KMS-11 (cell line): Measurements from ENCODE around the gene EPB42.
"Not testable (repeated sequence)": the region's sequence is repeated elsewhere in the genome, so short reads cannot be mapped to it uniquely, and the experiment has no call there.

Experiments
- H2AFZ ChIP-seq: fragments of 200-600 bp; sonication (generic); 2 replicates; pipeline ENCODE4 v1.6.1; 2016; ENCODE audit warnings: antibody characterized with exemption, mixed run types, low read depth
- H3K27ac ChIP-seq: fragments of 200-600 bp; sonication (generic); 2 replicates; pipeline ENCODE4 v1.6.1; 2016; ENCODE audit warnings: mild to moderate bottlenecking, mixed run types
- H3K27me3 ChIP-seq: fragments of 200-600 bp; sonication (generic); 2 replicates; pipeline ENCODE4 v1.6.1; 2017; ENCODE audit warnings: mild to moderate bottlenecking, low read depth, mixed run types, moderate library complexity; ENCODE audit not compliant: insufficient read depth
- H3K36me3 ChIP-seq: fragments of 200-600 bp; sonication (generic); 2 replicates; pipeline ENCODE4 v1.6.1; 2017; ENCODE audit warnings: mild to moderate bottlenecking, mixed run types; ENCODE audit not compliant: insufficient read depth
- H3K4me1 ChIP-seq: fragments of 200-600 bp; sonication (generic); 2 replicates; pipeline ENCODE4 v1.6.1; 2016; ENCODE audit warnings: mild to moderate bottlenecking, low read depth, mixed run types; ENCODE audit not compliant: poor library complexity, severe bottlenecking
- H3K4me2 ChIP-seq: fragments of 200-600 bp; sonication (generic); 2 replicates; pipeline ENCODE4 v1.7.0; 2016; ENCODE audit warnings: mild to moderate bottlenecking, mixed run types
- H3K4me3 ChIP-seq: fragments of 200-600 bp; sonication (generic); IDR thresholded peaks from 2 replicates; pipeline ENCODE4 v1.6.1; 2017; ENCODE audit warnings: low read depth, low read length, mixed read lengths; ENCODE audit not compliant: insufficient read depth
- H3K79me2 ChIP-seq: fragments of 200-600 bp; sonication (generic); 2 replicates; pipeline ENCODE4 v1.6.1; 2016; ENCODE audit warnings: low read depth, mixed run types; ENCODE audit not compliant: insufficient read depth
- H3K9ac ChIP-seq: fragments of 200-600 bp; sonication (generic); 2 replicates; pipeline ENCODE4 v1.6.1; 2016; ENCODE audit warnings: mild to moderate bottlenecking, mixed run types
- H4K20me1 ChIP-seq: fragments of 200-600 bp; sonication (generic); 2 replicates; pipeline ENCODE4 v1.6.1; 2016; ENCODE audit warnings: mild to moderate bottlenecking, mixed run types; ENCODE audit not compliant: insufficient read depth
- CTCF ChIP-seq: fragments of 200-600 bp; sonication (generic); conservative IDR thresholded peaks from 2 replicates; pipeline ENCODE4 v1.6.1; 2017; ENCODE audit warnings: low read depth, mild to moderate bottlenecking, antibody characterized with exemption, low read length, moderate library complexity, mixed read lengths

EPB42 gene

GRCh38 chr15:43183270-43183669, 37.5 kb downstream of the EPB42 start:
- Histone ChIP-seq H3K27me3 (no peaks in the 10 kb centered on the region), H3K27ac (no peak overlapping the region), H4K20me1 (no peaks in the 10 kb centered on the region), H3K4me1 (peaks cover 17% of the 10 kb centered on the region), H3K4me3 (no peak overlapping the region), H2AFZ (no peak overlapping the region), H3K4me2 (no peak overlapping the region), H3K36me3 (no peaks in the 10 kb centered on the region), H3K79me2 (peaks cover 16% of the 10 kb centered on the region; the same call in 1 of the 2 replicates), H3K9ac (no peak overlapping the region)
- no peak for TF ChIP-seq CTCF

- H3K4me1 ChIP-seq, H3K27ac ChIP-seq, H3K4me2 ChIP-seq, H3K36me3 ChIP-seq, H3K79me2 ChIP-seq, H3K27me3 ChIP-seq, H3K4me3 ChIP-seq, H3K9ac ChIP-seq, H2AFZ ChIP-seq, H4K20me1 ChIP-seq: not testable (repeated sequence)
Measured at GRCh38 chr15:43177147-43177546, 43.7 kb downstream of the EPB42 start.

GRCh38 chr15:43175656-43176309, 45.0 kb downstream of the EPB42 start:
- H3K27ac ChIP-seq, H3K36me3 ChIP-seq, H3K79me2 ChIP-seq, H4K20me1 ChIP-seq, H3K4me3 ChIP-seq, H2AFZ ChIP-seq, H3K4me1 ChIP-seq, H3K4me2 ChIP-seq, H3K27me3 ChIP-seq, H3K9ac ChIP-seq: not testable (repeated sequence)

GRCh38 chr15:43169888-43170287, 50.9 kb downstream of the EPB42 start:
- Histone ChIP-seq H3K79me2 (no peaks in the 10 kb centered on the region), H3K27ac (no peak overlapping the region), H3K27me3 (no peaks in the 10 kb centered on the region), H3K36me3 (no peaks in the 10 kb centered on the region), H3K4me2 (no peak overlapping the region), H3K4me1 (no peaks in the 10 kb centered on the region), H2AFZ (no peak overlapping the region), H3K9ac (no peak overlapping the region), H4K20me1 (no peaks in the 10 kb centered on the region), H3K4me3 (no peak overlapping the region)
- TF ChIP-seq CTCF = no peak

- no peak overlapping the region for H2AFZ ChIP-seq
- H3K4me2 ChIP-seq = no peak overlapping the region
- no peak for TF ChIP-seq CTCF
- H3K4me1 ChIP-seq = no peaks in the 10 kb centered on the region
- no peaks in the 10 kb centered on the region for H3K27me3 ChIP-seq
- H3K27ac ChIP-seq = no peak overlapping the region
- no peaks in the 10 kb centered on the region for H3K79me2 ChIP-seq
- H3K4me3 ChIP-seq = no peak overlapping the region
- no peaks in the 10 kb centered on the region for H3K36me3 ChIP-seq
- H3K9ac ChIP-seq = no peak overlapping the region
- H4K20me1 ChIP-seq = no peaks in the 10 kb centered on the region
Measured at GRCh38 chr15:43168192-43169107, 52.4 kb downstream of the EPB42 start.

GRCh38 chr15:43167261-43167660, 53.6 kb downstream of the EPB42 start:
- H3K4me1 ChIP-seq, H3K27me3 ChIP-seq, H4K20me1 ChIP-seq, H2AFZ ChIP-seq, H3K4me3 ChIP-seq, H3K36me3 ChIP-seq, H3K27ac ChIP-seq, H3K4me2 ChIP-seq, H3K79me2 ChIP-seq, H3K9ac ChIP-seq: not testable (repeated sequence)
